Cardiac muscle cell (in vitro differentiated cells and primary cell): ENCODE data around the gene TAPT1. TPM values are rescaled to one million over a fixed set of nuclear protein-coding genes. Genes with fewer than 3 reads are reported as not detected.

Experiments used
- DNase-seq, 2 donors: peaks; one replicate each; pipeline versions ENCODE4 v3.0.0 to v3.0.0-alpha.2; 2010 to 2017; ENCODE audit warnings: low read depth in 1 of 2, low spot score in 1 of 2
- H3K27ac ChIP-seq: fragments of 200-600 bp; sonication (generic); 2 replicates; pipeline ENCODE4 v1.5.1; 2016
- H3K27me3 ChIP-seq: fragments of 200-600 bp; sonication (generic); 2 replicates; pipeline ENCODE4 v1.6.0; 2016; ENCODE audit warnings: control low read depth
- H3K36me3 ChIP-seq: fragments of 200-600 bp; sonication (generic); 2 replicates; pipeline ENCODE4 v1.5.1; 2016; ENCODE audit warnings: control low read depth
- H3K4me1 ChIP-seq: fragments of 200-600 bp; sonication (generic); 2 replicates; pipeline ENCODE4 v1.8.1; 2017; ENCODE audit warnings: low read depth, mild to moderate bottlenecking, mixed run types
- H3K4me3 ChIP-seq: fragments of 200-600 bp; sonication (generic); 2 replicates; pipeline ENCODE4 v1.5.1; 2016; ENCODE audit warnings: mild to moderate bottlenecking
- H3K9me3 ChIP-seq: fragments of 200-600 bp; sonication (generic); 2 replicates; pipeline ENCODE4 v1.5.1; 2017; ENCODE audit warnings: low read depth, mild to moderate bottlenecking, control low read depth
- polyA plus RNA-seq: library from polyadenylated mRNA; unstranded; fragments of >200 nt; fragmentation: Nextera tagmentation; extraction: Ambion mirVana; gene quantifications from 2 replicates; pipeline ENCODE4 v1.2.1, GENCODE V29; 2016
- total RNA-seq: library from RNA; depleted of rRNA; stranded (reverse); fragments of >200 nt; gene quantifications from 2 replicates; pipeline ENCODE4 v1.2.3, GENCODE V29; 2016
- TF ChIP-seq, protein P1 (sequence below): IDR thresholded peaks from 2 replicates; pipeline ENCODE4 v1.5.1; 2012; ENCODE audit warnings: low read depth, mild to moderate bottlenecking, low read length

Gene TAPT1
- total and polyA plus RNA-seq, 2 experiments from 2014 or later: 9.8 to 16.9 TPM

DNA sequence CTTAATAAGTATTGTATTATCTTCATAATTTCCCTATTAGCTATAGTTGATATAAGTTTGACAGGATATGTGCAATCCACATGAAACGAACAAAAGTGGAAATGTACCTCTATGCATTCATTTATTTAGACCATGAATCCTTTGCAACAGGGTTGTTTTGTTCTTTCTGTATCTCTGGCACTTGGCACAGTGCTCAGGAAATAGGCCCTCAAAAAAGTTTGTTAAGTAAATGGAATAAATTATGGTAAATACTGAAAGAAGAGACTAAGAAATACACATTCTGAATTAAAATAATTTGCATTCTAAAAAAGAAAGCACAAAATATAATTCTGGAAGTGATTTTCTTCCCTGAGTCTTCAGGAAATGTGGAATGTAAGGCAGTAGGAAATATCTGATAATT is 39.3 kb downstream of the TAPT1 start:
- H3K36me3 ChIP-seq: peaks cover 27% of the 10 kb centered on the region
- TF ChIP-seq, protein P1, sequence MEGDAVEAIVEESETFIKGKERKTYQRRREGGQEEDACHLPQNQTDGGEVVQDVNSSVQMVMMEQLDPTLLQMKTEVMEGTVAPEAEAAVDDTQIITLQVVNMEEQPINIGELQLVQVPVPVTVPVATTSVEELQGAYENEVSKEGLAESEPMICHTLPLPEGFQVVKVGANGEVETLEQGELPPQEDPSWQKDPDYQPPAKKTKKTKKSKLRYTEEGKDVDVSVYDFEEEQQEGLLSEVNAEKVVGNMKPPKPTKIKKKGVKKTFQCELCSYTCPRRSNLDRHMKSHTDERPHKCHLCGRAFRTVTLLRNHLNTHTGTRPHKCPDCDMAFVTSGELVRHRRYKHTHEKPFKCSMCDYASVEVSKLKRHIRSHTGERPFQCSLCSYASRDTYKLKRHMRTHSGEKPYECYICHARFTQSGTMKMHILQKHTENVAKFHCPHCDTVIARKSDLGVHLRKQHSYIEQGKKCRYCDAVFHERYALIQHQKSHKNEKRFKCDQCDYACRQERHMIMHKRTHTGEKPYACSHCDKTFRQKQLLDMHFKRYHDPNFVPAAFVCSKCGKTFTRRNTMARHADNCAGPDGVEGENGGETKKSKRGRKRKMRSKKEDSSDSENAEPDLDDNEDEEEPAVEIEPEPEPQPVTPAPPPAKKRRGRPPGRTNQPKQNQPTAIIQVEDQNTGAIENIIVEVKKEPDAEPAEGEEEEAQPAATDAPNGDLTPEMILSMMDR: no peak
- no peaks in the 10 kb centered on the region for H3K27me3 ChIP-seq
- no peaks in the 10 kb centered on the region for H3K9me3 ChIP-seq
- H3K4me1 ChIP-seq: no peaks in the 10 kb centered on the region
- no peak overlapping the region for H3K4me3 ChIP-seq
- no peak overlapping the region for H3K27ac ChIP-seq
- no peak for DNase-seq

- TF ChIP-seq, protein P1: no peak
- H3K27ac ChIP-seq: no peak overlapping the region
- H3K4me1 ChIP-seq: no peaks in the 10 kb centered on the region
- no peaks in the 10 kb centered on the region for H3K27me3 ChIP-seq
- no peaks in the 10 kb centered on the region for H3K9me3 ChIP-seq
- no peak for DNase-seq
- no peak overlapping the region for H3K4me3 ChIP-seq
- peaks cover 14% of the 10 kb centered on the region for H3K36me3 ChIP-seq
These were observed 42.7 kb downstream of the TAPT1 start for GRCh38 chr4:16183604-16184003.

- H3K9me3 ChIP-seq: no peaks in the 10 kb centered on the region
- TF ChIP-seq, protein P1: no peak
- H3K4me3 ChIP-seq: no peak overlapping the region
- H3K27ac ChIP-seq: no peak overlapping the region
- no peak for DNase-seq
- peaks cover 4% of the 10 kb centered on the region for H3K36me3 ChIP-seq
- H3K4me1 ChIP-seq: no peaks in the 10 kb centered on the region
- H3K27me3 ChIP-seq: no peaks in the 10 kb centered on the region
These were observed 49.6 kb downstream of the TAPT1 start for GRCh38 chr4:16176621-16177020.

DNA sequence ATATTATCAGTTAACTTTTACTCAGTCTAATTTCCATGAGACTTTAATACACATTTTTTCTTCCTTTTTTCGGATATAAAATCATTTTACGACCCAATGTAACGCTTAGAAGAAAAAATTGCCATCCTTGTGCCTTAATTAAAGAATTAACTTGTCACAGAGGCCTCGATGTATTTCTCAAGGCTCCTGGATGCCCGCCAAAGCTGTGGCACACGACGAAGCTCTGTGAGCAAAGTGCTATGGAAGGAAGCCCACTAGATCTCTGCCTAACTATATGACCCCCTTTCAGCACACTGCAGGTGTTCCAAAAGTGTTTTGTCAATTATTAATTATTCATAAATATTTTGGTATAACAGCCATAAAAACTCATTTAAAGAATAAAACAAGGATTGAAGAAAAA is 54.4 kb downstream of the TAPT1 start:
- Histone ChIP-seq H3K27me3 (no peaks in the 10 kb centered on the region), H3K36me3 (peaks cover 11% of the 10 kb centered on the region)

GRCh38 chr4:16169490-16169889 is 56.8 kb downstream of the TAPT1 start:
- Histone ChIP-seq H3K4me3 (no peak overlapping the region), H3K4me1 (no peaks in the 10 kb centered on the region), H3K27me3 (no peaks in the 10 kb centered on the region), H3K9me3 (no peaks in the 10 kb centered on the region), H3K36me3 (peaks cover 18% of the 10 kb centered on the region), H3K27ac (peak overlapping the region; percentile 16)
- TF ChIP-seq, protein P1: no peak
- peak in 1 of 2 donors; percentile 28 for DNase-seq

More for the DNA sequence above, 54.4 kb downstream of the TAPT1 start:
- Histone ChIP-seq H3K27ac (no peak overlapping the region), H3K9me3 (no peaks in the 10 kb centered on the region), H3K4me3 (no peak overlapping the region), H3K4me1 (no peaks in the 10 kb centered on the region)
- DNase-seq: no peak
- TF ChIP-seq, protein P1: no peak
